ENCODE results near the gene PLCB1.
"Not testable (repeated sequence)": the region's sequence is repeated elsewhere in the genome, so short reads cannot be mapped to it uniquely, and the experiment has no call there.

The PLCB1 gene

DNA sequence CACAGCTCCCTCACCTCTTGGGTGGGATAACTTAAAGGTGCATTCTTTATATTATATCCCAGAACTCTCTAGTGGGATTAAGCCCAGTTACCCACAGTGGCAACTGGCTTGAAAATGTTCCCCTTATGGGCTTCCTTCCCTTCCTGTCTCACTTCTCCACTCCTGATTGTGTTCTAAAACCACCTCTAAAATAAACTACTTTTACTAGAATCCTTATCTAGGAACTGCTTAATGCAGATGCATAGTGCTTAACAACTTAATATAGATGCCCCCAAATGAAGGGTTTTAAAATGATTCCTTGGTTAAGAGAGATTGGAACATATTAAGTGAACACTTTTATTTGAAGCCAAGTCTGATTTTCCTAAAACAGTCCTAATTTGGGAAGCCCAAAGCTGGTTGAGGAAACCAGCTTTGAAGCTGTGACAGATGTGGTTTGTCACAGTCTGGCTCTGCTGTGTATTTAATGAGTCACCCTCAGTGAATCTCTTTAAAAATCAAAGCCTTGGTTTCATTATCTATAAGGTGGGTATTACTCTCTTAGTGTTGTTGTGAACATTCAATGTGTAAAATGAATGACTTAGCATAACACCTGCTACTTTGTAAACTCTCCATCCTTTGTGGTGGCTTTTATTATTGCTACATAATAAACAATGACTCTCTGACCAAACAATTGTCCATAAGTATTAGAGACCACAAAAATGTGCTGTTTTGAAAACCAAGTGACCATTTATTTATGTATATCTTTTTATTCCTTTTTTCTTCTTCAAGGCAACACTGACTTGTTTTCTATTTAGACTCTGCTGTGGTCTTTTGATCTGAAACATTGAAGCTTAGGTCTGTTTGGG lies 24.4 kb downstream of the PLCB1 start:
- no peak for DNase-seq
- TF ChIP-seq POLR2A (IDR thresholded peaks at IDR 0.05; ENCODE audit: low read length): no peak
- TF ChIP-seq GATA1 (IDR thresholded peaks at IDR 0.05; ENCODE audit: low read depth, low read length): no peak

DNA sequence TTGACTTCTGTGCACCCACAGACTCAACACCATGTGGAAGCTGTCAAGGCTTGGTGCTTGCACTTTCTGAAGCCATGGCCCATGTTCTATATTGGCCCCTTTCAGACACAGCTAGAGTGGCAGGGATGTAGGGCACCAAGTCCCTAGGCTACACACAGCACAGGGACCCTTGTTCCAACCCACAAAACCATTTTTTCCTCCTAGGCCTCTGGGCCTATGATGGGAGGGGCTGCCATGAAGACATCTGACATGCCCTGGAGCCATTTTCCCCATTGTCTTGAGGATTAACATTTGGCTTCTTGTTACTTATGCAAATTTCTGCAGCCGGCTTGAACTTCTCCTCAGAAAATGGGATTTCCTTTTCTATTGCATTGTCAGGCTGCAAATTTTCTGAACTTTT lies 27.2 kb downstream of the PLCB1 start:
- DNase-seq: not testable (repeated sequence)

GRCh38 chr20:8161264-8162071 lies 29.4 kb downstream of the PLCB1 start:
- no peak for DNase-seq

DNA sequence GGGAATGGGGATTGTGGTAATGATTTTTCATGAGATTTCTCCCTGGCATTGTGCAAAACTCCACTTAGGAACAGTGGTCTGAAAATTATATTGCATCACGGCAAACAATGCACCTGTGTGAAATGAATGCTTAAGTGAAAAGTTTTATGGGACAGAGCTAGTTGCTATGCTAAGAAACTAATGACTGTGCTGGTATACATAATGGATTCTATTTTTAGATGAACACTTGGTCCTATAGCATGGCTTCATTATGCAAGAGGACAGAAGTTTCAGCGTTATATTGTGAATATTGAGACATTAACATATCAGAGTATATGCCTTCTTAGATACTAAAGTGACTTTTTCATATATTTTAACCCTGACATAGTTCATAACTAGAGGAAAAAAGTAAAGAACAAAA lies 30.5 kb downstream of the PLCB1 start:
- DNase-seq: no peak
- TF ChIP-seq POLR2A (IDR thresholded peaks at IDR 0.05; ENCODE audit: low read length) (no peak), GATA1 (IDR thresholded peaks at IDR 0.05; ENCODE audit: low read depth, low read length) (no peak)

More at GRCh38 chr20:8161264-8162071, 29.4 kb downstream of the PLCB1 start:
- TF ChIP-seq GATA1 (IDR thresholded peaks at IDR 0.05; ENCODE audit: low read depth, low read length) (no peak), POLR2A (IDR thresholded peaks at IDR 0.05; ENCODE audit: low read length) (no peak)

DNA sequence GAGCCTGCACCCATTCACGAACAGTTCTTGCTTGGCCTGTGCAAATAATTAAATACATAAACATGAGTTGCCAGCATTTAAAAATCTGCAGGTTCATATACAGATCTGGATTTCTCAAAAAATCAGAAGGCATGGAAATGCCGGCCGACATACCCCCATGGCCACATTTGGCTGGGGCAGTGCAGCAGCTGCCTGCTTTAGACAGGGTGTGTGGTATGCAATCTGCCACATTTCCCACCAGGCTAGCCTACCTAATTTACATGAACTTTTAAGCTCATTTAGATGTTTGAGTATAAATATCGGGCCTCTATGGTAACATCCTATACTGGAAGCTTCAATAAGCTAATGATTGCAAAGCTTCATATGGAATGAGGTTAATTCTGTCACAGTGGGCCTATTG lies 31.5 kb downstream of the PLCB1 start:
- DNase-seq: no peak
- TF ChIP-seq POLR2A (IDR thresholded peaks at IDR 0.05; ENCODE audit: low read length) (no peak), GATA1 (IDR thresholded peaks at IDR 0.05; ENCODE audit: low read depth, low read length) (no peak)

GRCh38 chr20:8166730-8167129 lies 34.7 kb downstream of the PLCB1 start:
- TF ChIP-seq POLR2A (IDR thresholded peaks at IDR 0.05; ENCODE audit: low read length) (no peak), GATA1 (IDR thresholded peaks at IDR 0.05; ENCODE audit: low read depth, low read length) (no peak)
- DNase-seq: no peak

DNA sequence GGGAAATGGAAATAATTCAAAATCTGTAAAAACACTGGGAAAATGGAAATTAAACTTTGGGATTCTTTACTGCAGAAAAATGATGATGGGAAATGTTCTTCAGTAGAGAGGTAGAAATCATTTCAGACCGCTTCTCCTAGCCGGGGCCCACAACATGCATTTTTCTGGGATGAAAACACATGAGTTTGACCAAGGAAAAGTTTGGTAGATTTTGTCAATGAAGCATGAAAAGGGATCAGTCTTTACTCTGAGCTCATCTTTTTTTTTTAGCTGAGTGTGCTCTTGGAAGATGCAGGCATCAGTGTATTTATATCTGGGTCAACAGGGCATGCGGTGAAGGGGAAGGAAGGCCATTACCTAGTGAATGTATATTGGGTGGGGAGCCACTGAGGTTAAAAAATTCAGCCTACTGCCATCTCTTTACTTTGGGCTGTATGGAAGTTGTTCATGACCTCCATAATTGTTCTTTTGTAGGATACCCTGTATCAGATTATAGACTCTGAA lies 36.8 kb downstream of the PLCB1 start:
- TF ChIP-seq POLR2A (IDR thresholded peaks at IDR 0.05; ENCODE audit: low read length) (no peak), GATA1 (IDR thresholded peaks at IDR 0.05; ENCODE audit: low read depth, low read length) (no peak)
- DNase-seq: no peak

DNA sequence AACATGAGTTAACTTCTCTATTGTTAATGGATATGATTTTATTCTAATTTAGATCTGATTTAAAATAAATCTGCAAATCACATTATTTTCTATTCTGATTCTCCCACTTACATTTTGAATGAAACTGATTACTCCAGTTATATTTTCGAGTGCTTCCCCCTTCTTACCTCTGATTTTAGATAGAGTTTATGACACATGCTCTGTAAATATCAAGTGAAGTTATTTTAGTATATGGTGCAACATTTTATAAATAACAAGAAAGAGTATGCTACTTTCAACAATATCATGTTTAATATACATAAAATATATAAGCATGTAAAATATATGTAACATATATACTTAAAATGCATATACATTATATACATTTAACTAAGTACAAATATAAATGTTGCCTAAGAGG lies 38.9 kb downstream of the PLCB1 start:
- no peak for TF ChIP-seq POLR2A (IDR thresholded peaks at IDR 0.05; ENCODE audit: low read length)
- TF ChIP-seq GATA1 (IDR thresholded peaks at IDR 0.05; ENCODE audit: low read depth, low read length): no peak

GRCh38 chr20:8172191-8172590 lies 40.1 kb downstream of the PLCB1 start:
- DNase-seq: no peak
- TF ChIP-seq POLR2A (IDR thresholded peaks at IDR 0.05; ENCODE audit: low read length): no peak
- TF ChIP-seq GATA1 (IDR thresholded peaks at IDR 0.05; ENCODE audit: low read depth, low read length): no peak

More for the DNA sequence above, 38.9 kb downstream of the PLCB1 start:
- DNase-seq: no peak

DNA sequence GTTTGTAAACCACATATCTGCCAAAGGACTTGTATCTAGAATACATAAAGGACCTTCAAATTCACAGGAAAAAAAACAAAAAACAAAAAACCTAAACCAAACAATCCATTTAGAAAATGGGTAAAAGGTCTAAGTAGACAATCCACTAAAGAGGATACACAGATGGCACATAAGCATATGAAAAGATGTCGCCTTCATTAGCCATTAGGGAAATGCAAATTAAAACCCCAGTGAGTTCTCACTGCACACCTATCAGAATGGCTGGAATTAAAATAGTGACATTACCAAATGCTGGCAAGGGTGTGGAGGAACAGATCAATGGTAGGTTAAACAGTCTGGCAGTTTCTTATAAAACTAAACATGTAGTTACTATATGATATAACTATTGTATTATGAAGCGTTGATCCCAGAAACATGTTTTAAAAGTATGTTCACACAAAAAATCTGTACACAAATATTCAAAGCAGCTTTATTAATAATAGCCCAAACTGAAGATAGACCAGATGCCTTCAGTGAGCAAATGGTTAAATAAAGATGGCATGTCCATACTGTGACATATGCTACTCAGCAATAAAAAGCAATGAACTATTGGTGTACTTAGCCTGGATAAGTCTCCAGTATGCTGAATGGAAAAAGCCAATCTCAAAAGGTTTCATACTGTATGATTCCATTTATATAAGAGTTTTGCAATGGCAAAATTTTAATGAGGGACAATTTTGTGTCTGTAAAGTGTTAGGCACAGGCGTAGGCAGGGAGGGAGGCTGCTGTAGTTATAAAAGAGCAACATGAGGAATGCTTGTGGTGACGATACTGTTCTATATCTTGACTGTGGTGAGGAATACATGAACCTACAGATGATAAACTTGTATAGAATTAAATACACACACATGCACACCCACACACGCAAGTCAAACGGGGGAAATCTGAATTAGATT lies 43.9 kb downstream of the PLCB1 start:
- no peak for TF ChIP-seq GATA1 (IDR thresholded peaks at IDR 0.05; ENCODE audit: low read depth, low read length)
- TF ChIP-seq POLR2A (IDR thresholded peaks at IDR 0.05; ENCODE audit: low read length): no peak

DNA sequence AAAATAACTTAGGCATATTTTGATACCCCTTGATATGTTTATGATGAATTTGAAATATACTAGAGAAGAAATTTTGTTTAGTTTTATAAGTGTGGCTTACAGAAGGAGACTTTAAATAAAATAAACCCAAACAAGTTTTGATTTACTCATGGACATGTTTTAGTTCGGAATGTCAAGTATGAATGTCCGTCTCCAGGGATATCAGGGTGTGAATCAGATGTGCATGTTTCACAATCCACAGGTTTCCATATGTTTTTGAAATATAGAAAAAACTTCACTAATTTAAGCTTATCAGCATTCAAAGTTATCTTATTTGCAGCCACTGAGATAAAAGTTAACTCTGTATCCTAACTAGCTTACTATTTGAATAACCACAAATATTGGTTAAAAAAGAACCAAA lies 51.5 kb downstream of the PLCB1 start:
- no peak for DNase-seq
- TF ChIP-seq GATA1 (IDR thresholded peaks at IDR 0.05; ENCODE audit: low read depth, low read length) (no peak), POLR2A (IDR thresholded peaks at IDR 0.05; ENCODE audit: low read length) (no peak)

More for the DNA sequence above, 43.9 kb downstream of the PLCB1 start:
- no peak for DNase-seq

GRCh38 chr20:8187740-8188139 lies 55.7 kb downstream of the PLCB1 start:
- TF ChIP-seq GATA1 (IDR thresholded peaks at IDR 0.05; ENCODE audit: low read depth, low read length) (no peak), POLR2A (IDR thresholded peaks at IDR 0.05; ENCODE audit: low read length) (no peak)
- no peak for DNase-seq

DNA sequence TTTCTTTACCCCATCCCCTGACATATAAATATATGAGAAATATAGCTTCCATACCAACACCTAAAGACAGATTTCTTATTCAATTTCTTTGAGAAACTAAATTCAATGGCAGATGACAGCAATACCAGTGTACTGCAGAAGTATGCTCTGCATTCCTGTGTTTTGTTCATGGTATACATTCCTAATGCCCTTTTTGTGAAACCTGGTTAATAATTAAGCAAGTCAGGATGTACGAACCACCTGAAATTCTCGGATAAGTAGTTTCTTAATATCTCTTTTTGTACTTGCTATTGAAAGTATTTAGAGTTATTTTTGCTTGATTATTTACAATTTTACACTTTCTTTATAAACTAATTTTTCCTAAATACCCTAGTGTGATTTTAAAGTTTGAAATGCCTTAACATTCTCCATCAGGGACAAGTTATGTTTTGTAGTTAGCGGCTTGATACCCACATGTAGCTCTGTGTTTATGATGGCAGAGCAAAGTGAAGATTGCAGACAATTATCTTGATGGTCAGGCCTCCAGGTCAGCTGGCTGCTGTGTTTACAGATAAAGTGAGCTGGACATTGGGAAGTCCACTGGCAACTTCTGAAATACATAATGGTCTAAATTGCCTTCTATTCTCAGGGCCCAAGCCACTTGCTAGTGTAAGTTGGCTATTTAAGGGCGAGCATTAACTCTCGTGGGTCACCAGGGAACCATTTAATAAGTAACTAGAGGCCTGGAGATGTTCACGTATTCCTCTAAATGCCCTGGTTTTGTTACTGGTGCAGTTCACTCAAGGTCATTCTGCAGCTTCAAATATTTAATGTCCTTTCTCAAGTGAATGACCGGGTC lies 58.2 kb downstream of the PLCB1 start:
- TF ChIP-seq GATA1 (IDR thresholded peaks at IDR 0.05; ENCODE audit: low read depth, low read length) (no peak), POLR2A (IDR thresholded peaks at IDR 0.05; ENCODE audit: low read length) (no peak)
- DNase-seq: no peak
